Astrocyte (in vitro differentiated cells and primary cell): ENCODE data around the gene KCNJ12.
"Not testable (repeated sequence)": the region's sequence is repeated elsewhere in the genome, so short reads cannot be mapped to it uniquely, and the experiment has no call there.

Experiments used
- CTCF ChIP-seq: IDR thresholded peaks from 2 replicates; pipeline ENCODE4 v1.5.1; 2011; ENCODE audit warnings: low read depth, mild to moderate bottlenecking, inconsistent platforms, low read length, moderate library complexity; ENCODE audit not compliant: insufficient read depth
- EZH2 ChIP-seq: IDR thresholded peaks from 2 replicates; pipeline ENCODE4 v1.6.1; 2012; ENCODE audit warnings: mild to moderate bottlenecking, low read length, inconsistent platforms; ENCODE audit not compliant: insufficient read depth

DNA sequence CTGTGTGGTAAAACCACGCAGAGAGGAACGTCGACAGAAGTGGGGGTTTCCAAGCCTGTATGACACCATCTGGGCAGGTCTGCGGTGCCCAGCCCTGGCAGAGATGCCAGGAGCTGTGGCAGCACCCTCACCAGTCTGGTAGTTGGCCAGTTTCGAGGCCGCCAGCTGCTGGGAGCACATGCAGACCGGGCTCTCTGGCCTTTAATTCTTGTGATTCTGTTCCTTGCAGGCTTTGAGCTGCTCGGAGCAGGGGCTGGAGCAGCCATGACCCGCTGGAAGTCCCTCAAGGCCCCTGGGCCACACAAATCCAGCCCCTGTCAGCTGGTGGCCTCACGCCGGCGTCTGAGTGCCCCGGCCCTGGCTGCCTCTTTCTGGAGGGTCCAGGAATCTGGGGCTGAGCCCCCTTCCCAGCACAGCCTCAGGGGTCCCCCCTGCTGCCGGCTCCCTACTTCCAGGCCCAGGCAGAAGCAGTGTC is 36.1 kb downstream of the KCNJ12 start:
- TF ChIP-seq CTCF, EZH2: not testable (repeated sequence)
